Activated T-cell treated with anti-CD3 and anti-CD28 coated beads for 24 hours (primary cell): Measurements from ENCODE around the gene XKR7.
"Not testable (repeated sequence)": the region's sequence is repeated elsewhere in the genome, so short reads cannot be mapped to it uniquely, and the experiment has no call there.

Experiments
- DNase-seq: peaks from one replicate; pipeline ENCODE4 v3.0.0-alpha.2; 2020; ENCODE audit warnings: low read depth

XKR7 gene

GRCh38 chr20:31967830-31968249, at the start of gene XKR7:
TSS of gene XKR7 (plus strand) at chr20:31968151. CDS start at chr20:31968176, 25 bp downstream.
- DNase-seq: no peak

GRCh38 chr20:31918466-31919105, 49.4 kb upstream of the XKR7 start:
- DNase-seq: no peak

GRCh38 chr20:31919410-31920155, 48.4 kb upstream of the XKR7 start:
- no peak for DNase-seq

GRCh38 chr20:31920275-31920855, 47.6 kb upstream of the XKR7 start:
- DNase-seq: no peak

GRCh38 chr20:31921480-31921879, 46.5 kb upstream of the XKR7 start:
- not testable (repeated sequence) for DNase-seq

- DNase-seq: no peak
Observed at GRCh38 chr20:31922181-31922580, 45.8 kb upstream of the XKR7 start.

- DNase-seq: no peak
Observed at GRCh38 chr20:31922588-31922987, 45.4 kb upstream of the XKR7 start.

- no peak for DNase-seq
Observed at GRCh38 chr20:31923388-31924331, 44.3 kb upstream of the XKR7 start.

GRCh38 chr20:31924561-31924960, 43.4 kb upstream of the XKR7 start:
- DNase-seq: no peak

- DNase-seq: no peak
Observed at GRCh38 chr20:31925631-31926030, 42.3 kb upstream of the XKR7 start.

- no peak for DNase-seq
Observed at GRCh38 chr20:31926493-31926892, 41.5 kb upstream of the XKR7 start.

GRCh38 chr20:31927627-31928159, 40.3 kb upstream of the XKR7 start:
- no peak for DNase-seq

- DNase-seq: not testable (repeated sequence)
Observed at GRCh38 chr20:31929631-31930030, 38.3 kb upstream of the XKR7 start.

- no peak for DNase-seq
Observed at GRCh38 chr20:31930779-31931178, 37.2 kb upstream of the XKR7 start.

GRCh38 chr20:31933698-31934097, 34.3 kb upstream of the XKR7 start:
- DNase-seq: no peak

- no peak for DNase-seq
Observed at GRCh38 chr20:31934491-31934890, 33.5 kb upstream of the XKR7 start.

GRCh38 chr20:31934968-31935764, 32.8 kb upstream of the XKR7 start:
- DNase-seq: no peak

- no peak for DNase-seq
Observed at GRCh38 chr20:31936420-31936819, 31.5 kb upstream of the XKR7 start.

GRCh38 chr20:31937820-31938219, 30.1 kb upstream of the XKR7 start:
- DNase-seq: no peak

- no peak for DNase-seq
Observed at GRCh38 chr20:31939661-31940060, 28.3 kb upstream of the XKR7 start.

- no peak for DNase-seq
Observed at GRCh38 chr20:31943052-31943471, 24.9 kb upstream of the XKR7 start.
